ENCODE results near the gene FAM229A. TPM values are rescaled to one million over a fixed set of nuclear protein-coding genes. Genes with fewer than 3 reads are reported as not detected.

The FAM229A gene
- total RNA-seq, 4 donors from 2014 or later = 1.4 to 7.1 (median 3.2) TPM

DNA sequence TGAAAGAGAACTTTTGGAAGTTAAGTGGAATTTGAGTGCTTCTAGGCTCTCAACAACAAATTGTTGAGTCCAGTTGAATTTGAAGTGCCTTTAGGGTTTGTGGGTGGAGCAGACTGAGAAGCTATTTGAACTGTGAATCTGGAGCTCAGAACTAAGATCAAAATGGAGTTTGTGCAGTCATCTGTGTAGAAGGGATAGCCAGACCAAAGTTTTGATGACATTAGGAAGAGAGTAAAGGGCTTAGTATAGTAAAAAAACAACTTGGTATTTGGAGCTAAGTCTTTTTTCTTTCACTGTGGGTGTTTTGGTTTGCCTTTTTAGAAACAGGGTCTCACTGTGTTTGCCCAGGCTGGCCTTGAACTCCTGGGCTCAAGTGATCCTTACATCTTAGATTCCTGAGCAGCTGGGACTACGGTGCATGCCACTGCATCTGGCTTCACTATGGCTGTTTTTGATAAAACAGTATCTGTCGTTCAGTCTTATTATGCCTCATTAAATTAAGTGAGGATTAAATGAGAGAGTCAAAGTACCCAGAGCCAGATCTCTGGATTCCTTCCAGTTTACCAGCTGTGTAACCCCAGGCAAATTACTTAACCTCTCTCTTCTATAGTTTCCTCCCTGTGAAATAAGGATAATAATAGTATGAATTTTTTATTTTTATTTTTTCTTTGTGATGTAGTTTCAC, 50.4 kb downstream of the FAM229A start:
- H3K4me3 ChIP-seq = no peak overlapping the region
- intact Hi-C loops (cut with DNase I) = no loop called here
- H3K27ac ChIP-seq = no peak overlapping the region
- H3K36me3 ChIP-seq = peaks cover 0 to 28% (median 0%) of the 10 kb centered on the region in 3 donors
- DNase-seq = no peak
- H3K4me1 ChIP-seq = peaks cover 0 to 21% (median 0%) of the 10 kb centered on the region in 3 donors
- no peaks in the 10 kb centered on the region for H3K27me3 ChIP-seq
- no peaks in the 10 kb centered on the region for H3K9me3 ChIP-seq
- WGBS, 2 donors = 44 to 61% methylated on average over 2 of the region's 2 CpGs
- no peak for TF ChIP-seq POLR2A (IDR thresholded peaks at IDR 0.05)
- TF ChIP-seq, protein P1, sequence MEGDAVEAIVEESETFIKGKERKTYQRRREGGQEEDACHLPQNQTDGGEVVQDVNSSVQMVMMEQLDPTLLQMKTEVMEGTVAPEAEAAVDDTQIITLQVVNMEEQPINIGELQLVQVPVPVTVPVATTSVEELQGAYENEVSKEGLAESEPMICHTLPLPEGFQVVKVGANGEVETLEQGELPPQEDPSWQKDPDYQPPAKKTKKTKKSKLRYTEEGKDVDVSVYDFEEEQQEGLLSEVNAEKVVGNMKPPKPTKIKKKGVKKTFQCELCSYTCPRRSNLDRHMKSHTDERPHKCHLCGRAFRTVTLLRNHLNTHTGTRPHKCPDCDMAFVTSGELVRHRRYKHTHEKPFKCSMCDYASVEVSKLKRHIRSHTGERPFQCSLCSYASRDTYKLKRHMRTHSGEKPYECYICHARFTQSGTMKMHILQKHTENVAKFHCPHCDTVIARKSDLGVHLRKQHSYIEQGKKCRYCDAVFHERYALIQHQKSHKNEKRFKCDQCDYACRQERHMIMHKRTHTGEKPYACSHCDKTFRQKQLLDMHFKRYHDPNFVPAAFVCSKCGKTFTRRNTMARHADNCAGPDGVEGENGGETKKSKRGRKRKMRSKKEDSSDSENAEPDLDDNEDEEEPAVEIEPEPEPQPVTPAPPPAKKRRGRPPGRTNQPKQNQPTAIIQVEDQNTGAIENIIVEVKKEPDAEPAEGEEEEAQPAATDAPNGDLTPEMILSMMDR (IDR thresholded peaks at IDR 0.05) = no peak

Other genes with a start within 250 kb of the FAM229A start
- gene TXLNA, start 182.8 kb downstream of the FAM229A start, total RNA-seq = 10 to 100 TPM; 34.5 to 54.0 (median 40.7) TPM
- 1 to 10 TPM in 3 of 4 donors, under 1 TPM in 1; 0.88 to 2.9 (median 1.6) TPM for gene CCDC28B, start 161.9 kb downstream of the FAM229A start, total RNA-seq
- gene IQCC, start 156.8 kb downstream of the FAM229A start, total RNA-seq = 1 to 10 TPM in 2 of 4 donors, under 1 TPM in 2; 0.66 to 2.0 (median 1.1) TPM
- not detected for gene DCDC2B, start 153.4 kb downstream of the FAM229A start, total RNA-seq
- 10 to 100 TPM in 2 of 4 donors, 1 to 10 TPM in 2; 6.4 to 11.1 (median 9.4) TPM for gene TMEM234, start 140.1 kb downstream of the FAM229A start, total RNA-seq
- gene EIF3I, start 140.1 kb downstream of the FAM229A start, total RNA-seq = 100 to 1,000 TPM; 143 to 220 (median 202) TPM
- gene FAM167B, start 115.3 kb downstream of the FAM229A start, total RNA-seq = 1 to 10 TPM in 2 of 4 donors, not detected in 2; 1.7 to 5.5 TPM
- 1 to 10 TPM; 1.2 to 9.0 (median 4.5) TPM for gene LCK, start 111.2 kb downstream of the FAM229A start, total RNA-seq
- gene HDAC1, start 70.4 kb downstream of the FAM229A start, total RNA-seq = 100 to 1,000 TPM in 2 of 4 donors, 10 to 100 TPM in 2; 74.3 to 115 (median 96.0) TPM
- gene MARCKSL1, start 26.3 kb downstream of the FAM229A start, total RNA-seq = 1 to 10 TPM; 4.4 to 6.1 (median 5.1) TPM
- gene TSSK3, start 54 bp upstream of the FAM229A start, total RNA-seq = under 1 TPM in 2 of 4 donors, not detected in 2; 0.31 to 0.57 TPM
- 10 to 100 TPM; 42.4 to 62.2 (median 45.9) TPM for gene BSDC1, start 32.0 kb upstream of the FAM229A start, total RNA-seq
- gene ZBTB8B, start 102.6 kb upstream of the FAM229A start, total RNA-seq = not detected
- gene ZBTB8A, start 176.9 kb upstream of the FAM229A start, total RNA-seq = 1 to 10 TPM; 2.4 to 6.1 (median 2.8) TPM

Data from esophagus squamous epithelium (tissue), 5 donors.